IPS-20b (cell line): ENCODE results near the gene FAM20C.

ENCODE experiments used
- H3K27ac ChIP-seq: one replicate; pipeline ENCODE4 v1.5.1; 2013; ENCODE audit warnings: low read length
- H3K27me3 ChIP-seq: 2 replicates; pipeline ENCODE4 v1.6.1; 2013; ENCODE audit warnings: mild to moderate bottlenecking, low read length, inconsistent platforms; ENCODE audit not compliant: insufficient read depth
- H3K36me3 ChIP-seq: 2 replicates; pipeline ENCODE4 v1.6.1; 2013; ENCODE audit warnings: low read depth, mild to moderate bottlenecking, inconsistent platforms, low read length, moderate library complexity; ENCODE audit not compliant: insufficient read depth
- H3K4me1 ChIP-seq: 2 replicates; pipeline ENCODE4 v1.6.1; 2013; ENCODE audit warnings: mild to moderate bottlenecking, control low read depth, inconsistent platforms, low read length, moderate library complexity; ENCODE audit not compliant: insufficient read depth
- H3K4me3 ChIP-seq: 2 replicates; pipeline ENCODE4 v1.5.1; 2013; ENCODE audit warnings: mild to moderate bottlenecking, low read length, inconsistent platforms
- H3K9ac ChIP-seq: 2 replicates; pipeline ENCODE4 v1.6.1; 2013; ENCODE audit warnings: low read depth, mild to moderate bottlenecking, inconsistent platforms, low read length, moderate library complexity
- H3K9me3 ChIP-seq: 2 replicates; pipeline ENCODE4 v1.6.1; 2013; ENCODE audit warnings: mild to moderate bottlenecking, low read depth, low read length, inconsistent platforms; ENCODE audit not compliant: insufficient read depth

The FAM20C gene

GRCh38 chr7:162632-163297, 29.6 kb upstream of the FAM20C start:
- Histone ChIP-seq H3K9ac (no peak overlapping the region), H3K9me3 (no peaks in the 10 kb centered on the region), H3K36me3 (no peaks in the 10 kb centered on the region), H3K27ac (no peak overlapping the region), H3K27me3 (no peaks in the 10 kb centered on the region), H3K4me1 (no peaks in the 10 kb centered on the region), H3K4me3 (no peak overlapping the region)

- Histone ChIP-seq H3K27ac (no peak overlapping the region), H3K9ac (no peak overlapping the region), H3K9me3 (no peaks in the 10 kb centered on the region), H3K4me3 (no peak overlapping the region), H3K36me3 (no peaks in the 10 kb centered on the region), H3K4me1 (no peaks in the 10 kb centered on the region), H3K27me3 (no peaks in the 10 kb centered on the region)
Observed at GRCh38 chr7:163298-163695, 29.1 kb upstream of the FAM20C start.

GRCh38 chr7:163971-164881, 28.1 kb upstream of the FAM20C start:
- Histone ChIP-seq H3K27ac (no peak overlapping the region), H3K27me3 (no peaks in the 10 kb centered on the region), H3K9me3 (no peaks in the 10 kb centered on the region), H3K4me3 (no peak overlapping the region), H3K36me3 (no peaks in the 10 kb centered on the region), H3K9ac (no peak overlapping the region), H3K4me1 (no peaks in the 10 kb centered on the region)

- no peaks in the 10 kb centered on the region for H3K36me3 ChIP-seq
- H3K9ac ChIP-seq, result no peak overlapping the region
- H3K4me3 ChIP-seq, result no peak overlapping the region
- no peaks in the 10 kb centered on the region for H3K9me3 ChIP-seq
- H3K27ac ChIP-seq, result no peak overlapping the region
- H3K4me1 ChIP-seq, result no peaks in the 10 kb centered on the region
- no peaks in the 10 kb centered on the region for H3K27me3 ChIP-seq
Observed at GRCh38 chr7:164882-165660, 27.3 kb upstream of the FAM20C start.

GRCh38 chr7:165661-166337, 26.6 kb upstream of the FAM20C start:
- H3K27me3 ChIP-seq, result no peaks in the 10 kb centered on the region
- H3K4me1 ChIP-seq, result no peaks in the 10 kb centered on the region
- no peaks in the 10 kb centered on the region for H3K36me3 ChIP-seq
- H3K9me3 ChIP-seq, result no peaks in the 10 kb centered on the region
- H3K9ac ChIP-seq, result no peak overlapping the region
- H3K27ac ChIP-seq, result no peak overlapping the region
- no peak overlapping the region for H3K4me3 ChIP-seq

DNA sequence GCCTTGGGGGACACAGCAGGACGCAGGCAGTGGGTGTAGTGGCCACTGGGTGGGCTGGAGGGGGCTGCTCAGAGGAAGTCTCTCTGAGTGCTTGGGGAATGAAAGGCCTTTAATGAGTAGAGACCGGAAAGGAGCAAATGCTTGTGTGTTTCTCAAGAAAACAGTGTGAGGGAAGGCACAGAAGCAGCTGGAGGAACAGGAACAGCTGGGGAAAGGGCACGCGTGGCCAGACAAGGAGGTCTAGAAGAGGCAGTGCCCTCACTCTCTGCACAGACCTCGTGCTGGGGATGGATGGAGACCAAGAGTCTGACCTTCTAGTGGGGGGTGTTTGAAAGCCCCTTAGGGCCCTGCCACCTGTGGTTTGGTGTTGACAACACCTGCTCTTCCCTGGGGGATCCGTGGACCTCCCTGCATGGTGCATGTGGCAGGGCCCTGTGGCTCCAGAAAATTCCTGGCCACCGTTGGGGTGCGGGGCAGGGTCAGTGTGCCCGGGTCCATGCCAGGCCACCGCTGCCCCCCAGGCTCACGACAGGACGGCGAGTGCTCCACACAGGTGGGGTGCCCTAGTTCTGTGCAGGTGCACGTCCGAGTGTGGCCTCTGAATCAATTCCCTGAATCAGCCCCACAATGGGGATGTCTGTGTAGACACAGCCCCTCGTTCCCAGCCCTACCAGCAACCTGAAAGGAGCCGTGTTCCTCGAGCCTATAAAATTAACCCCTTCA, 25.9 kb upstream of the FAM20C start:
- Histone ChIP-seq H3K9ac (no peak overlapping the region), H3K4me3 (no peak overlapping the region), H3K27me3 (no peaks in the 10 kb centered on the region), H3K4me1 (no peaks in the 10 kb centered on the region), H3K27ac (no peak overlapping the region), H3K36me3 (no peaks in the 10 kb centered on the region), H3K9me3 (no peaks in the 10 kb centered on the region)

- Histone ChIP-seq H3K9me3 (no peaks in the 10 kb centered on the region), H3K36me3 (no peaks in the 10 kb centered on the region), H3K4me1 (no peaks in the 10 kb centered on the region), H3K27me3 (no peaks in the 10 kb centered on the region), H3K4me3 (no peak overlapping the region), H3K27ac (no peak overlapping the region), H3K9ac (no peak overlapping the region)
Observed at GRCh38 chr7:167090-167855, 25.1 kb upstream of the FAM20C start.

GRCh38 chr7:167976-168791, 24.2 kb upstream of the FAM20C start:
- Histone ChIP-seq H3K27me3 (no peaks in the 10 kb centered on the region), H3K9ac (no peak overlapping the region), H3K27ac (no peak overlapping the region), H3K4me1 (no peaks in the 10 kb centered on the region), H3K4me3 (no peak overlapping the region), H3K36me3 (no peaks in the 10 kb centered on the region), H3K9me3 (no peaks in the 10 kb centered on the region)

GRCh38 chr7:169276-170172, 22.8 kb upstream of the FAM20C start:
- Histone ChIP-seq H3K36me3 (no peaks in the 10 kb centered on the region), H3K27ac (no peak overlapping the region), H3K27me3 (no peaks in the 10 kb centered on the region), H3K9me3 (no peaks in the 10 kb centered on the region), H3K4me1 (no peaks in the 10 kb centered on the region), H3K9ac (no peak overlapping the region), H3K4me3 (no peak overlapping the region)
